ENCODE data around the gene SPSB4.

- TF ChIP-seq CTCF (IDR thresholded peaks at IDR 0.05; ENCODE audit: low read depth, low read length, missing input control) (no peak), ATF3 (IDR thresholded peaks at IDR 0.05) (no peak), TAF1 (conservative IDR thresholded peaks at IDR 0.05) (no peak), YY1 (IDR thresholded peaks at IDR 0.05) (no peak), RAD21 (IDR thresholded peaks at IDR 0.05) (no peak), MAX (IDR thresholded peaks at IDR 0.05) (no peak), HNF4G (IDR thresholded peaks at IDR 0.05) (no peak), GABPA (IDR thresholded peaks at IDR 0.05 in 1 of 2, conservative IDR thresholded peaks at IDR 0.05 in 1 of 2) (no peak)
Measured at GRCh38 chr3:141092663-141093062, 41.5 kb downstream of the SPSB4 start.

All from liver (tissue), 3 donors.